Trophoblast cell (in vitro differentiated cells and primary cell): ENCODE measurements around the gene TMEM53.

Source experiments
- DNase-seq, 2 donors: peaks; one replicate each; pipeline ENCODE4 v3.0.0-alpha.2; 2016
- H2AFZ ChIP-seq: 2 replicates; pipeline ENCODE4 v1.6.1; 2013; ENCODE audit warnings: low read length, moderate library complexity, mild to moderate bottlenecking; ENCODE audit not compliant: insufficient read depth, poor library complexity
- H2AK5ac ChIP-seq: 2 replicates; pipeline ENCODE4 v1.6.1; 2013; ENCODE audit warnings: mild to moderate bottlenecking, low read length
- H2BK120ac ChIP-seq: 2 replicates; pipeline ENCODE4 v1.6.1; 2013; ENCODE audit warnings: low read length, mild to moderate bottlenecking, moderate library complexity; ENCODE audit not compliant: insufficient read depth, poor library complexity
- H2BK12ac ChIP-seq: 2 replicates; pipeline ENCODE4 v1.6.1; 2013; ENCODE audit warnings: mild to moderate bottlenecking, low read length, moderate library complexity
- H2BK5ac ChIP-seq: 2 replicates; pipeline ENCODE4 v1.6.1; 2013; ENCODE audit warnings: low read length, low read depth, moderate library complexity, mild to moderate bottlenecking; ENCODE audit not compliant: poor library complexity
- H3K14ac ChIP-seq: 2 replicates; pipeline ENCODE4 v1.6.1; 2013; ENCODE audit warnings: mild to moderate bottlenecking, low read length
- H3K18ac ChIP-seq: 2 replicates; pipeline ENCODE4 v1.6.1; 2013; ENCODE audit warnings: mild to moderate bottlenecking, low read length
- H3K23ac ChIP-seq: 2 replicates; pipeline ENCODE4 v1.6.1; 2013; ENCODE audit warnings: low read length
- H3K27ac ChIP-seq: 2 replicates; pipeline ENCODE4 v1.5.1; 2013; ENCODE audit warnings: low read depth, mild to moderate bottlenecking, inconsistent platforms, low read length, moderate library complexity
- H3K27me3 ChIP-seq: 2 replicates; pipeline ENCODE4 v1.6.1; 2013; ENCODE audit warnings: inconsistent platforms, mild to moderate bottlenecking, low read length, moderate library complexity; ENCODE audit not compliant: insufficient read depth
- H3K36me3 ChIP-seq, 2 experiments: 1 replicate in 1 of 2; 2 replicates in 1 of 2; pipeline ENCODE4 v1.6.1; 2013; ENCODE audit warnings: low read length in 2 of 2, mild to moderate bottlenecking in 2 of 2, moderate library complexity in 1 of 2; ENCODE audit not compliant: insufficient read depth in 2 of 2, control insufficient read depth in 1 of 2
- H3K4ac ChIP-seq: 2 replicates; pipeline ENCODE4 v1.6.1; 2013; ENCODE audit warnings: low read depth, mild to moderate bottlenecking, low read length, moderate library complexity
- H3K4me1 ChIP-seq, 2 experiments: 1 replicate in 1 of 2; 2 replicates in 1 of 2; pipeline ENCODE4 v1.6.1; 2013; ENCODE audit warnings: low read length in 2 of 2, mild to moderate bottlenecking in 2 of 2, moderate library complexity in 1 of 2; ENCODE audit not compliant: insufficient read depth in 2 of 2, control insufficient read depth in 1 of 2
- H3K4me2 ChIP-seq: 2 replicates; pipeline ENCODE4 v1.6.1; 2013; ENCODE audit warnings: inconsistent platforms, mild to moderate bottlenecking, low read length, moderate library complexity
- H3K4me3 ChIP-seq: 2 replicates; pipeline ENCODE4 v1.5.1; 2013; ENCODE audit warnings: mild to moderate bottlenecking, low read depth, low read length, inconsistent platforms
- H3K79me1 ChIP-seq: one replicate; pipeline ENCODE4 v1.6.1; 2013; ENCODE audit warnings: low read length
- H3K79me2 ChIP-seq: 2 replicates; pipeline ENCODE4 v1.6.1; 2013; ENCODE audit warnings: low read length, mild to moderate bottlenecking; ENCODE audit not compliant: control insufficient read depth, insufficient read depth, poor library complexity
- H3K9ac ChIP-seq: 2 replicates; pipeline ENCODE4 v1.6.1; 2013; ENCODE audit warnings: mild to moderate bottlenecking, low read length
- H3K9me3 ChIP-seq: 2 replicates; pipeline ENCODE4 v1.6.1; 2013; ENCODE audit warnings: low read depth, mild to moderate bottlenecking, control low read depth, inconsistent platforms, low read length; ENCODE audit not compliant: insufficient read depth
- H4K12ac ChIP-seq: 2 replicates; pipeline ENCODE4 v1.6.1; 2013; ENCODE audit warnings: low read depth, mild to moderate bottlenecking, low read length, moderate library complexity
- H4K8ac ChIP-seq: 2 replicates; pipeline ENCODE4 v1.6.1; 2013; ENCODE audit warnings: low read depth, mild to moderate bottlenecking, low read length, moderate library complexity
- H4K91ac ChIP-seq: one replicate; pipeline ENCODE4 v1.6.1; 2013; ENCODE audit warnings: low read depth, mild to moderate bottlenecking, low read length, moderate library complexity
- WGBS: extraction: QIAGEN DNeasy Blood & Tissue Kit; methylation state at CpG from one replicate; pipeline ENCODE4 v1.1.7; 2013; ENCODE audit warnings: missing lambda C conversion rate; ENCODE audit not compliant: insufficient read length, insufficient coverage; ENCODE audit errors: extremely low coverage; 5-methylcytosine and 5-hydroxymethylcytosine counted together

The TMEM53 gene

GRCh38 chr1:44632598-44632997, 41.7 kb downstream of the TMEM53 start:
- peak overlapping the region; percentile 69 for H3K4me3 ChIP-seq
- H3K14ac ChIP-seq, result peak overlapping the region; percentile 45
- peak overlapping the region; percentile 68 for H4K8ac ChIP-seq
- H3K4ac ChIP-seq, result peak overlapping the region; percentile 50
- peaks cover 11% of the 10 kb centered on the region for H3K79me1 ChIP-seq
- peaks cover 27 to 35% of the 10 kb centered on the region in 2 experiments for H3K36me3 ChIP-seq
- H2BK12ac ChIP-seq, result no peak overlapping the region
- peak overlapping the region; percentile 59 for H2AFZ ChIP-seq
- DNase-seq, result no peak
- no peak overlapping the region for H3K18ac ChIP-seq
- peaks cover 0 to 8% of the 10 kb centered on the region in 2 experiments for H3K4me1 ChIP-seq
- peak overlapping the region; percentile 47 for H2BK5ac ChIP-seq
- H3K9ac ChIP-seq, result peak overlapping the region; percentile 87
- no peak overlapping the region for H2AK5ac ChIP-seq
- H2BK120ac ChIP-seq, result peak overlapping the region; percentile 7
- H4K12ac ChIP-seq, result no peak overlapping the region
- WGBS, result no CpG with 5 or more reads among the region's 9 CpGs
- no peak overlapping the region for H3K27ac ChIP-seq
- H3K9me3 ChIP-seq, result no peaks in the 10 kb centered on the region
- no peaks in the 10 kb centered on the region for H3K27me3 ChIP-seq
- H3K23ac ChIP-seq, result no peak overlapping the region
- H4K91ac ChIP-seq, result peak overlapping the region; percentile 62
- peak overlapping the region; percentile 91 for H3K4me2 ChIP-seq
- peaks cover 2% of the 10 kb centered on the region for H3K79me2 ChIP-seq

GRCh38 chr1:44631647-44632539, 42.4 kb downstream of the TMEM53 start:
- Histone ChIP-seq H2BK12ac (no peak overlapping the region), H3K14ac (peak overlapping the region; percentile 78), H3K4ac (peak overlapping the region; percentile 50), H2BK5ac (peak overlapping the region; percentile 47), H4K12ac (peak overlapping the region; percentile 87), H3K23ac (no peak overlapping the region), H3K4me2 (peak overlapping the region; percentile 91), H3K4me3 (peak overlapping the region; percentile 78), H4K91ac (peak overlapping the region; percentile 84), H3K79me1 (peaks cover 11% of the 10 kb centered on the region), H3K18ac (peak overlapping the region; percentile 69), H3K4me1 (peaks cover 0 to 8% of the 10 kb centered on the region in 2 experiments), H2BK120ac (peak overlapping the region; percentile 18), H3K9ac (peak overlapping the region; percentile 87), H3K9me3 (no peaks in the 10 kb centered on the region), H2AK5ac (no peak overlapping the region), H2AFZ (peak overlapping the region; percentile 63), H3K27me3 (no peaks in the 10 kb centered on the region), H4K8ac (peak overlapping the region; percentile 88), H3K27ac (peak overlapping the region; percentile 90), H3K79me2 (peaks cover 2% of the 10 kb centered on the region), H3K36me3 (peaks cover 20 to 28% of the 10 kb centered on the region in 2 experiments)
- WGBS, result no CpG with 5 or more reads among the region's 88 CpGs
- peak; percentile 85 to 90 for DNase-seq

- peak in 1 of 2 donors; percentile 77 for DNase-seq
- WGBS, result no CpG with 5 or more reads among the region's 8 CpGs
- Histone ChIP-seq H3K9ac (peak overlapping the region; percentile 78), H3K18ac (peak overlapping the region; percentile 48), H3K4me2 (peak overlapping the region; percentile 59), H3K27me3 (no peaks in the 10 kb centered on the region), H4K12ac (peak overlapping the region; percentile 87), H3K4me3 (peak overlapping the region; percentile 78), H3K27ac (peak overlapping the region; percentile 90), H3K4me1 (peaks cover 0 to 8% of the 10 kb centered on the region in 2 experiments), H2AK5ac (peak overlapping the region; percentile 6), H3K79me2 (peaks cover 2% of the 10 kb centered on the region), H3K4ac (peak overlapping the region; percentile 50), H4K91ac (peak overlapping the region; percentile 84), H2BK120ac (peak overlapping the region; percentile 18), H3K79me1 (peaks cover 11% of the 10 kb centered on the region), H3K23ac (no peak overlapping the region), H3K36me3 (peaks cover 14 to 22% of the 10 kb centered on the region in 2 experiments), H3K14ac (peak overlapping the region; percentile 78), H2BK5ac (peak overlapping the region; percentile 37), H2AFZ (peak overlapping the region; percentile 63), H4K8ac (peak overlapping the region; percentile 88), H3K9me3 (no peaks in the 10 kb centered on the region), H2BK12ac (no peak overlapping the region)
Observed at GRCh38 chr1:44631333-44631646, 43.0 kb downstream of the TMEM53 start.

DNA sequence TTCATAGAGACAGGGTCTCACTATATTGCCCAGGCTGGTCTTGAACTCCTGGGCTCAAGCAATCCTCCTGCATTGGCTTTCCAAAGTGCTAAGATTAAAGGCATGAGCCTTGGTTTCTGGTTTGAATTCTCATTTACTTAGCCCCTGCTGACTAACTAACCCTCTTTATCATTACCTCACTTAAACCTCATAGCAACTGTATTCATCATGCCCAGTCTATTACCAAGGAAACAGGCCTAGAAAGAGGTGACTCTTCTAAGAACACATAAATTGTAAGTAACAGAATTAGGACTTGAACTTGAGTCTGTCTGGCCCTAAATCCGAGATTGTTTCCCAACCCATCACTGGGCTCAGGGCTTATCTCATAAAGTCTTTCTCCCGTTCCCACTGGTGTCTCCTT, 44.2 kb downstream of the TMEM53 start:
- Histone ChIP-seq H3K36me3 (peaks cover 2 to 11% of the 10 kb centered on the region in 2 experiments), H3K9ac (no peak overlapping the region), H3K4me2 (no peak overlapping the region), H3K79me2 (peaks cover 2% of the 10 kb centered on the region), H4K91ac (no peak overlapping the region), H2BK5ac (no peak overlapping the region), H2BK120ac (no peak overlapping the region), H4K12ac (no peak overlapping the region), H3K4ac (no peak overlapping the region), H2AK5ac (no peak overlapping the region), H3K14ac (no peak overlapping the region), H2BK12ac (no peak overlapping the region), H3K27ac (no peak overlapping the region), H3K4me1 (peaks cover 0 to 8% of the 10 kb centered on the region in 2 experiments), H3K18ac (no peak overlapping the region), H4K8ac (no peak overlapping the region), H3K79me1 (peaks cover 11% of the 10 kb centered on the region), H3K23ac (no peak overlapping the region), H3K4me3 (no peak overlapping the region), H3K9me3 (no peaks in the 10 kb centered on the region), H3K27me3 (no peaks in the 10 kb centered on the region), H2AFZ (no peak overlapping the region)
- DNase-seq, result no peak
- WGBS, result no CpG with 5 or more reads among the region's 2 CpGs
